Measurements from ENCODE around the gene KLF15. TPM values are rescaled to one million over a fixed set of nuclear protein-coding genes. Genes with fewer than 3 reads are reported as not detected.

Gene KLF15
- total RNA-seq, 1 donor from 2014 or later: 0.74 TPM

DNA sequence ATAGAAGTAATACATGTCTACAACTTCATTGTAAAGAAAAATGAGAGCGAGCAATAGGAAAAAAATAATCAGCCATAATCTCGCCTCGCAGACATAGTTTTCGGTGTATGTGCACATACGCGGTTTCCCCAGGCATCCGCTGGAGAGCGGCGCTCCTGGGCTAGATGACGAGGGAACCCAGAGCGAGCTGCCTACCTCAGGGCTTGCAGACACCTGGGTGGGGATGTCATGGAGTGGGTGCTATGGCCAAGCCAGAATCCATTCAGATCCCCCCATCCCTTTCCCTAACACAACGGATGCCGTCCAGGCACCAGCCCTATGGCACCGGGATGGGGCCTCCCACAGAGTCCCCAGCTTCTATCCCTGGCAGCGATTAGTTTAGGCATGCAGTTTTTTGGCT lies 33.0 kb upstream of the KLF15 start:
- Mint-ChIP-seq H3K9me3 (ENCODE audit: unreplicated experiment) (no peaks in the 10 kb centered on the region), H3K27ac (ENCODE audit: unreplicated experiment) (no peak overlapping the region), H3K36me3 (ENCODE audit: unreplicated experiment) (no peaks in the 10 kb centered on the region), H3K27me3 (ENCODE audit: unreplicated experiment) (peaks cover 10% of the 10 kb centered on the region), H3K4me1 (ENCODE audit: low read depth, unreplicated experiment) (no peaks in the 10 kb centered on the region), H3K4me3 (ENCODE audit: unreplicated experiment) (no peak overlapping the region)
- TF ChIP-seq, protein P1, sequence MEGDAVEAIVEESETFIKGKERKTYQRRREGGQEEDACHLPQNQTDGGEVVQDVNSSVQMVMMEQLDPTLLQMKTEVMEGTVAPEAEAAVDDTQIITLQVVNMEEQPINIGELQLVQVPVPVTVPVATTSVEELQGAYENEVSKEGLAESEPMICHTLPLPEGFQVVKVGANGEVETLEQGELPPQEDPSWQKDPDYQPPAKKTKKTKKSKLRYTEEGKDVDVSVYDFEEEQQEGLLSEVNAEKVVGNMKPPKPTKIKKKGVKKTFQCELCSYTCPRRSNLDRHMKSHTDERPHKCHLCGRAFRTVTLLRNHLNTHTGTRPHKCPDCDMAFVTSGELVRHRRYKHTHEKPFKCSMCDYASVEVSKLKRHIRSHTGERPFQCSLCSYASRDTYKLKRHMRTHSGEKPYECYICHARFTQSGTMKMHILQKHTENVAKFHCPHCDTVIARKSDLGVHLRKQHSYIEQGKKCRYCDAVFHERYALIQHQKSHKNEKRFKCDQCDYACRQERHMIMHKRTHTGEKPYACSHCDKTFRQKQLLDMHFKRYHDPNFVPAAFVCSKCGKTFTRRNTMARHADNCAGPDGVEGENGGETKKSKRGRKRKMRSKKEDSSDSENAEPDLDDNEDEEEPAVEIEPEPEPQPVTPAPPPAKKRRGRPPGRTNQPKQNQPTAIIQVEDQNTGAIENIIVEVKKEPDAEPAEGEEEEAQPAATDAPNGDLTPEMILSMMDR (IDR thresholded peaks at IDR 0.05; ENCODE audit: partially characterized antibody, unreplicated experiment): no peak
- no peak for DNase-seq

DNA sequence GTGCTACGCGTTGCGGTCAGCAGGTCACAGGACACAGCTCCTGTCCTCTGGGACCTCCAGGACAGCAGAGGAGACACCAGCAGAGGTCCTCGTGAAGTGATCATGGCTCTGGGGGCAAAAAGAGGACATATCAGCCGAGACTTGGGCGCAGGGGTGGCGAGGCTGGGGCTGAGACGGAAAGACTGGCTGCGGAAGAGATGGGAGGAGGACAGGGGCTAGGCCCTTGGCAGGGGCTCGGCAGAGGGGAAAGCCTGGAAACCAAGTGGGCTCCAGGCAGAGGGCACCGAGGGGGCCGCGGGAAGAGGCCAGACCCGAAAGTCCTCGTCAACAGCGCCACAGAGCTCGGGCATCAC lies 32.6 kb upstream of the KLF15 start:
- peaks cover 10% of the 10 kb centered on the region for H3K27me3 Mint-ChIP-seq (ENCODE audit: unreplicated experiment)
- no peak for DNase-seq
- H3K4me1 Mint-ChIP-seq (ENCODE audit: low read depth, unreplicated experiment): no peaks in the 10 kb centered on the region
- TF ChIP-seq, protein P1 (IDR thresholded peaks at IDR 0.05; ENCODE audit: partially characterized antibody, unreplicated experiment): no peak
- no peaks in the 10 kb centered on the region for H3K36me3 Mint-ChIP-seq (ENCODE audit: unreplicated experiment)
- H3K9me3 Mint-ChIP-seq (ENCODE audit: unreplicated experiment): no peaks in the 10 kb centered on the region
- H3K27ac Mint-ChIP-seq (ENCODE audit: unreplicated experiment): peak overlapping the region; percentile 23
- peak overlapping the region; percentile 30 for H3K4me3 Mint-ChIP-seq (ENCODE audit: unreplicated experiment)

DNA sequence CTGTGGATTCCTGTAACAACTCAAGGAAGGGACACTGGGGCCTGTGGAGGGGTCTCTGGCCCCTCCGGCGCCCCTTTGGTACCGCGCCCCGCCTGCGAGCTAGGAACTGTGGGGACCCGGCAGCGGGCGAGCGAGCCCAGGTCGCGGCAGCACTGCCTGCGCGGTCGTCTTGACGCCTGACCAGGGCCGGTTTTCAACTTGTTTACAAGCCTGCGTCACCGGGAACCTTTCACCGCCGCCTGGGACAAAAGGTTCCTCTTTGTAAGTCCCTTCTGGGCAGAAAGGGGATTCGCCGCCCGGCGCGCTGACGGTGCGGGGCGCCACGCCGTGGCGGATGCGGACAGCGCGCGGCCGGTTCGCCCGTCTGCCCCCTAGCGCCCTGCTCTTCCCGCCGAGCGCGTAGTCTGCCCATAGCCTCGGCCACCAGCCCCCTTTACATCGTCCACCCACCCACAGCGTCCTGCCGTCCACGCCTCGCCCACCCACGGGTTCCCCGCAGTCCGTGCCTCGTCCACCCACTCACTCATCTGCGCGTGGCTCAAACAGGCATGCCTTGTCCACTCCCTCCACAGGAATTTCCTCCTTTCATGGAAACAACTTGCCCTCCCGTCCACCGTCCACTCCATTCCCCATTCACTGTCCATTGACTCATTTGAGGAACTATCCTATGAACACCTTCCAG lies 32.0 kb upstream of the KLF15 start:
- H3K27me3 Mint-ChIP-seq (ENCODE audit: unreplicated experiment): peaks cover 8% of the 10 kb centered on the region
- no peaks in the 10 kb centered on the region for H3K36me3 Mint-ChIP-seq (ENCODE audit: unreplicated experiment)
- H3K4me1 Mint-ChIP-seq (ENCODE audit: low read depth, unreplicated experiment): no peaks in the 10 kb centered on the region
- TF ChIP-seq, protein P1 (IDR thresholded peaks at IDR 0.05; ENCODE audit: partially characterized antibody, unreplicated experiment): peak; percentile 61
- H3K4me3 Mint-ChIP-seq (ENCODE audit: unreplicated experiment): peak overlapping the region; percentile 30
- H3K27ac Mint-ChIP-seq (ENCODE audit: unreplicated experiment): peak overlapping the region; percentile 23
- DNase-seq: peak; percentile 85
- no peaks in the 10 kb centered on the region for H3K9me3 Mint-ChIP-seq (ENCODE audit: unreplicated experiment)

DNA sequence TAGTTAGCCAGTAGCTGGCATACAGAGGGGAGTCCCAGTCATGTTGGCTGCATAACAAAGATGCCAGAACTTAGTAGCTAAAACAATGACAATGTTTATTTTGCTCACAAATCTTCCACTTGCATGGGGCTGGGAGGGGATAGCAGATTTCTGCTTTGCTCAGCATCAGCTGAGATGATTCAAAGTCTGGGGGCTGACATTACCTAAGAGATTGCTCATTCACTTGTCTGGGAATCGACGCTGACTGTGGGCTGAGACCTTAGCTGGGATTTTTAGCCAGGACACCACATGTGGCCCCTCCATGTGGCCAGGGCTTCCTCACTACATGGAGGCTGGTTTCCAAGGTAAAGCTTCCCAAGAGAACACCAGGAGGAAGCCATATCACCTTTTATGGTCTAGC lies 24.8 kb upstream of the KLF15 start:
- H3K27me3 Mint-ChIP-seq (ENCODE audit: unreplicated experiment): peaks cover 3% of the 10 kb centered on the region
- H3K36me3 Mint-ChIP-seq (ENCODE audit: unreplicated experiment): no peaks in the 10 kb centered on the region

More for the DNA sequence above, 24.8 kb upstream of the KLF15 start:
- peaks cover 3% of the 10 kb centered on the region for H3K9me3 Mint-ChIP-seq (ENCODE audit: unreplicated experiment)
- DNase-seq: no peak
- H3K4me3 Mint-ChIP-seq (ENCODE audit: unreplicated experiment): no peak overlapping the region
- no peak overlapping the region for H3K27ac Mint-ChIP-seq (ENCODE audit: unreplicated experiment)
- peaks cover 1% of the 10 kb centered on the region for H3K4me1 Mint-ChIP-seq (ENCODE audit: low read depth, unreplicated experiment)
- TF ChIP-seq, protein P1 (IDR thresholded peaks at IDR 0.05; ENCODE audit: partially characterized antibody, unreplicated experiment): no peak
